SK-N-SH (cell line): Measurements from ENCODE around the gene CACNA1A. TPM values are rescaled to one million over a fixed set of nuclear protein-coding genes. Genes with fewer than 3 reads are reported as not detected.

Experiments
- CTCF ChIA-PET: fragments of 300-600, 350-600 bp; formaldehyde crosslinking; extraction: SDS; loops from one replicate; lab custom pipeline; 2021; lab: Yijun Ruan, JAX
- POLR2A ChIA-PET: fragments of 350-600 bp; sonication (Branson Sonifier 250); formaldehyde crosslinking; extraction: SDS; loops from one replicate; lab custom pipeline; 2020; ENCODE audit warnings: antibody characterized with exemption, inconsistent platforms; lab: Yijun Ruan, JAX
- DNase-seq: peaks from one replicate; pipeline ENCODE4 v3.0.0; 2012
- H2AFZ ChIP-seq: fragments of 200-600 bp; sonication (generic); 2 replicates; pipeline ENCODE4 v1.8.1; 2016; ENCODE audit warnings: antibody characterized with exemption, mild to moderate bottlenecking, low read depth
- H3F3A ChIP-seq: fragments of 200-600 bp; sonication (generic); replicated peaks from 2 replicates; pipeline ENCODE3; 2016; ENCODE audit warnings: antibody characterized with exemption, mild to moderate bottlenecking; ENCODE audit not compliant: insufficient read depth
- H3K27ac ChIP-seq, 2 experiments: fragments of 200-500 bp in 1 of 2; fragments of 200-600 bp in 1 of 2; sonication (Bioruptor generic) in 1 of 2; sonication (generic), shearing (Covaris generic) in 1 of 2; 2 replicates each; pipeline versions ENCODE4 v1.5.1 to v1.6.1; 2014 to 2016; ENCODE audit warnings: low read depth in 2 of 2, inconsistent platforms in 1 of 2, low read length in 1 of 2, mild to moderate bottlenecking in 1 of 2, mixed read lengths in 1 of 2
- H3K27me3 ChIP-seq: fragments of 200-600 bp; sonication (generic), shearing (Covaris generic); 2 replicates; pipeline ENCODE4 v1.6.1; 2016; ENCODE audit warnings: mixed run types; ENCODE audit not compliant: insufficient read depth
- H3K36me3 ChIP-seq, 2 experiments: fragments of 200-500 bp in 1 of 2; fragments of 200-600 bp in 1 of 2; sonication (Bioruptor generic) in 1 of 2; sonication (generic) in 1 of 2; replicated peaks in 1 of 2; 2 replicates each; pipeline versions ENCODE3 to v1.5.1; 2014 to 2016; ENCODE audit warnings: low read length in 1 of 2, mild to moderate bottlenecking in 1 of 2; ENCODE audit not compliant: insufficient read depth in 2 of 2, control insufficient read depth in 1 of 2
- H3K4me1 ChIP-seq, 2 experiments: fragments of 200-500 bp in 1 of 2; fragments of 200-600 bp in 1 of 2; sonication (Bioruptor generic) in 1 of 2; sonication (generic), shearing (Covaris generic) in 1 of 2; 2 replicates each; pipeline versions ENCODE4 v1.5.1 to v1.6.1; 2014 to 2016; ENCODE audit warnings: low read depth in 1 of 2, low read length in 1 of 2, mixed run types in 1 of 2; ENCODE audit not compliant: insufficient read depth in 2 of 2, control insufficient read depth in 1 of 2
- H3K4me2 ChIP-seq: fragments of 200-600 bp; sonication (generic), shearing (Covaris generic); 2 replicates; pipeline ENCODE4 v1.6.1; 2017; ENCODE audit warnings: mixed run types
- H3K4me3 ChIP-seq, 2 experiments: fragments of 200-500 bp in 1 of 2; fragments of 200-600 bp in 1 of 2; sonication (Bioruptor generic) in 1 of 2; sonication (generic), shearing (Covaris generic) in 1 of 2; 2 replicates each; pipeline versions ENCODE4 v1.5.1 to v1.8.1; 2014 to 2016; ENCODE audit warnings: low read depth in 2 of 2, inconsistent platforms in 1 of 2, low read length in 1 of 2, mild to moderate bottlenecking in 1 of 2, mixed read lengths in 1 of 2, moderate library complexity in 1 of 2
- H3K79me2 ChIP-seq: fragments of 200-600 bp; sonication (generic); 2 replicates; pipeline ENCODE4 v1.8.1; 2017; ENCODE audit warnings: mild to moderate bottlenecking; ENCODE audit not compliant: insufficient read depth
- H3K9ac ChIP-seq: fragments of 200-600 bp; sonication (generic); 2 replicates; pipeline ENCODE4 v1.6.1; 2017; ENCODE audit warnings: mixed run types
- H3K9me2 ChIP-seq: fragments of 200-600 bp; sonication (generic); 2 replicates; pipeline ENCODE4 v1.6.1; 2017; ENCODE audit warnings: mixed run types
- H3K9me3 ChIP-seq: fragments of 200-600 bp; sonication (generic); 2 replicates; pipeline ENCODE4 v1.6.1; 2017; ENCODE audit warnings: mixed run types, mild to moderate bottlenecking, moderate library complexity
- H4K20me1 ChIP-seq: fragments of 200-600 bp; sonication (generic); 2 replicates; pipeline ENCODE4 v1.6.1; 2017; ENCODE audit warnings: mild to moderate bottlenecking, mixed run types; ENCODE audit not compliant: insufficient read depth
- ELF1 ChIP-seq: IDR thresholded peaks from 2 replicates; pipeline ENCODE4 v1.4.0; 2012
- FOSL2 ChIP-seq: IDR thresholded peaks from 2 replicates; pipeline ENCODE4 v1.4.0; 2012; ENCODE audit warnings: low read depth, mild to moderate bottlenecking, moderate library complexity, borderline replicate concordance
- FOXM1 ChIP-seq: IDR thresholded peaks from 2 replicates; pipeline ENCODE4 v1.4.0; 2012; ENCODE audit warnings: low read depth, mild to moderate bottlenecking
- GABPA ChIP-seq: IDR thresholded peaks from 2 replicates; pipeline ENCODE4 v1.4.0; 2012; ENCODE audit warnings: low read depth, mild to moderate bottlenecking
- GATA2 ChIP-seq: sonication (generic); formaldehyde crosslinking; IDR thresholded peaks from 2 replicates; pipeline ENCODE4 v1.5.0; 2020; ENCODE audit warnings: mild to moderate bottlenecking, missing genetic modification reagents
- MEF2A ChIP-seq: IDR thresholded peaks from 2 replicates; pipeline ENCODE4 v1.4.0; 2012; ENCODE audit warnings: low read depth, borderline replicate concordance
- NFIC ChIP-seq: IDR thresholded peaks from 2 replicates; pipeline ENCODE4 v1.4.0; 2012; ENCODE audit warnings: borderline replicate concordance
- NRF1 ChIP-seq: IDR thresholded peaks from 2 replicates; pipeline ENCODE4 v1.6.1; 2012; ENCODE audit warnings: low read depth, mild to moderate bottlenecking, low read length
- PBX3 ChIP-seq: IDR thresholded peaks from 2 replicates; pipeline ENCODE4; 2012
- POLR2AphosphoS5 ChIP-seq: IDR thresholded peaks from 2 replicates; pipeline ENCODE4 v1.6.1; 2012; ENCODE audit warnings: low read depth, low read length
- RAD21 ChIP-seq: IDR thresholded peaks from 2 replicates; pipeline ENCODE4 v1.6.1; 2012; ENCODE audit warnings: mild to moderate bottlenecking, low read length
- RFX5 ChIP-seq: IDR thresholded peaks from 2 replicates; pipeline ENCODE4 v1.6.1; 2012; ENCODE audit warnings: mild to moderate bottlenecking, improper control_type of control experiment, low read length
- SIN3A ChIP-seq: IDR thresholded peaks from 2 replicates; pipeline ENCODE4 v1.6.1; 2012; ENCODE audit warnings: low read depth, mild to moderate bottlenecking, low read length, moderate library complexity, borderline replicate concordance
- SMC3 ChIP-seq: IDR thresholded peaks from 2 replicates; pipeline ENCODE4 v1.6.1; 2012; ENCODE audit warnings: low read depth, low read length, improper control_type of control experiment
- TAF1 ChIP-seq: IDR thresholded peaks from 2 replicates; pipeline ENCODE4 v1.6.1; 2012; ENCODE audit warnings: low read depth, mild to moderate bottlenecking, low read length, moderate library complexity, borderline replicate concordance
- USF1 ChIP-seq: IDR thresholded peaks from 2 replicates; pipeline ENCODE4 v1.4.0; 2012; ENCODE audit warnings: low read depth, borderline replicate concordance
- YY1 ChIP-seq: IDR thresholded peaks from 2 replicates; pipeline ENCODE4 v1.4.0; 2012; ENCODE audit warnings: low read depth, mild to moderate bottlenecking
- WGBS: methylation state at CpG from one replicate; pipeline ENCODE4 v1.1.6; 2017; ENCODE audit warnings: low lambda C conversion rate; 5-methylcytosine and 5-hydroxymethylcytosine counted together
- polyA plus RNA-seq, 3 experiments: library from polyadenylated mRNA; depleted of rRNA; stranded (reverse); fragments of >200 nt; gene quantifications; 2 replicates each; pipeline ENCODE4 v1.2.3, GENCODE V29; 2012
- TF ChIP-seq, protein P1 (sequence below): IDR thresholded peaks from 2 replicates; pipeline ENCODE4 v1.4.0; 2012; ENCODE audit warnings: low read depth, borderline replicate concordance

Gene CACNA1A
- polyA plus RNA-seq, 1 of the 3 experiments (the other 2 are of a cell fraction), result 1.3 TPM

- TF ChIP-seq USF1 (no peak), SIN3A (no peak), RFX5 (no peak), TAF1 (no peak), FOXM1 (no peak), POLR2AphosphoS5 (no peak), PBX3 (no peak), YY1 (no peak), SMC3 (no peak), NRF1 (no peak)
Observed at GRCh38 chr19:13541554-13541953, 35.3 kb upstream of the CACNA1A start (continued).

- Histone ChIP-seq H3K9ac (no peak overlapping the region), H3F3A (peaks cover 4% of the 10 kb centered on the region), H3K27me3 (peaks cover 15% of the 10 kb centered on the region; the same call in 1 of the 2 replicates), H3K4me2 (no peak overlapping the region), H4K20me1 (no peaks in the 10 kb centered on the region), H3K9me2 (no peaks in the 10 kb centered on the region), H3K36me3 (no peaks in the 10 kb centered on the region), H3K27ac (no peak overlapping the region), H3K4me1 (no peaks in the 10 kb centered on the region), H2AFZ (no peak overlapping the region), H3K9me3 (no peaks in the 10 kb centered on the region), H3K4me3 (no peak overlapping the region), H3K79me2 (no peaks in the 10 kb centered on the region)
- ChIA-PET CTCF (no interaction called here), POLR2A (no interaction called here)
- 4% methylated on average over 1 of the region's 1 CpG for WGBS
- TF ChIP-seq NFIC (no peak), RAD21 (no peak), MEF2A (no peak), GABPA (no peak), ELF1 (no peak), GATA2 (no peak), FOSL2 (no peak)
- TF ChIP-seq, protein P1, sequence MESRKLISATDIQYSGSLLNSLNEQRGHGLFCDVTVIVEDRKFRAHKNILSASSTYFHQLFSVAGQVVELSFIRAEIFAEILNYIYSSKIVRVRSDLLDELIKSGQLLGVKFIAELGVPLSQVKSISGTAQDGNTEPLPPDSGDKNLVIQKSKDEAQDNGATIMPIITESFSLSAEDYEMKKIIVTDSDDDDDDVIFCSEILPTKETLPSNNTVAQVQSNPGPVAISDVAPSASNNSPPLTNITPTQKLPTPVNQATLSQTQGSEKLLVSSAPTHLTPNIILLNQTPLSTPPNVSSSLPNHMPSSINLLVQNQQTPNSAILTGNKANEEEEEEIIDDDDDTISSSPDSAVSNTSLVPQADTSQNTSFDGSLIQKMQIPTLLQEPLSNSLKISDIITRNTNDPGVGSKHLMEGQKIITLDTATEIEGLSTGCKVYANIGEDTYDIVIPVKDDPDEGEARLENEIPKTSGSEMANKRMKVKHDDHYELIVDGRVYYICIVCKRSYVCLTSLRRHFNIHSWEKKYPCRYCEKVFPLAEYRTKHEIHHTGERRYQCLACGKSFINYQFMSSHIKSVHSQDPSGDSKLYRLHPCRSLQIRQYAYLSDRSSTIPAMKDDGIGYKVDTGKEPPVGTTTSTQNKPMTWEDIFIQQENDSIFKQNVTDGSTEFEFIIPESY, result no peak
- DNase-seq, result no peak
Observed at GRCh38 chr19:13539332-13539731, 33.1 kb upstream of the CACNA1A start.
